SK-N-MC (cell line): ENCODE measurements around the gene GNGT1.

Experiments
- EZH2 ChIP-seq: fragments of 200-600 bp; sonication (generic); IDR thresholded peaks from one replicate; pipeline ENCODE4 v1.6.1; 2017; ENCODE audit warnings: antibody characterized with exemption
- FOXP2 ChIP-seq: optimal IDR thresholded peaks from 2 replicates; pipeline ENCODE3; 2011; ENCODE audit warnings: mild to moderate bottlenecking, moderate library complexity; ENCODE audit not compliant: insufficient read depth; ENCODE audit errors: extremely low read length, control extremely low read depth
- POLR2AphosphoS5 ChIP-seq: IDR thresholded peaks from 2 replicates; pipeline ENCODE4 v1.6.1; 2012; ENCODE audit warnings: mild to moderate bottlenecking, low read depth, low read length, borderline replicate concordance

DNA sequence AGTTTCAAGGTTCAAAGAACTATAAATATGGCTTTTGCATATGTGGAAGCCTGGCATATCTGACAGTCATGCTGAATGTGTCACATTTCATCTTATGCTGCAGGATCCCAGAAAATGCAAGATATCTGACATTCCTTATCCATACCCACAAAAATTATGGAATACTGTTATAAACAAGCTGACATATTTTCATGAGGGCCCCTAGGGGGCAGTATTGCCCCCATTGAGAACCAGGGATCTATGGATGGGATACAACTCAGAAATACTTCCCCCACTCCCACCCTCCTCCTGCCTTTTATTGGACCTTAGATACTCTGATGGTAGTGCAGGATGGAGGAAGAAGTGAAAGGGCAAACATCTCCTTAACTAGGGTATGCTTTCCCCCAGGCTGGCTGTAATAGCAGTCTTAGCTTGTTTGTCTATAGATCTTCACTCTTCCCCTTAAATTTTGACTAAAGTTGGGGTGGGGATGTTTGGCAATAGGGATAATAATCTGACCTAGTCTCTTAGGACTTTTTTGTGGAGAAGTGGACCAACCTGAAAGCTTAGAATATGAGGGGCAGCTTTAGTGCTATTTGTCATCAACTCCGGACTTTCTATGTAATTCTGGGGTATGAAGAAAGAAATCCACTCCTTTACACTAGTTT is 3.5 kb upstream of the GNGT1 start:
- TF ChIP-seq POLR2AphosphoS5 (no peak), EZH2 (no peak), FOXP2 (no peak)
